ENCODE results near the gene KDELR3.

DNA sequence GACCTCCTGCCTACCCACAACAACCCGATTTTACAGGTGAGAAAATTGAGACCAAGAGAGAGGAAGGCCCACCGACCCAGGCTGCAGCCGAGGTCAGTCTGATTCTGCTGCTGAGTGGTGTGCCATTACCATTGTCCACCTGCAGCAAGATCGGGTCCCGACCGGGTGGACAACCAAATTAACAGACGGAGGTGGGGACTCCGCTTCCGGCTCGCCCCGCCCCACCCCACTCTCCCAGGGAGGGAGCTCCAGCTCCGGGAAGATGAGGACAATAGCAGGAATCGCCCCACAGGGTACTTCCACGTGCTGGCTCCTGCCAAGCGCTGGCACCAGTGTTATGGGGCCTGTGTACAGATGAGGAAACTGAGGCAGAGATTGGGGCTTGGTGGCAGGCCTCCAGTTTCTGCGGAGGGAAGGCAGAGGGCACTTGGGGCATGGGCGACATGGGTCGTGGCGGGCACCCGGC lies 425 bp upstream of the KDELR3 start:
- TF ChIP-seq, protein P1, sequence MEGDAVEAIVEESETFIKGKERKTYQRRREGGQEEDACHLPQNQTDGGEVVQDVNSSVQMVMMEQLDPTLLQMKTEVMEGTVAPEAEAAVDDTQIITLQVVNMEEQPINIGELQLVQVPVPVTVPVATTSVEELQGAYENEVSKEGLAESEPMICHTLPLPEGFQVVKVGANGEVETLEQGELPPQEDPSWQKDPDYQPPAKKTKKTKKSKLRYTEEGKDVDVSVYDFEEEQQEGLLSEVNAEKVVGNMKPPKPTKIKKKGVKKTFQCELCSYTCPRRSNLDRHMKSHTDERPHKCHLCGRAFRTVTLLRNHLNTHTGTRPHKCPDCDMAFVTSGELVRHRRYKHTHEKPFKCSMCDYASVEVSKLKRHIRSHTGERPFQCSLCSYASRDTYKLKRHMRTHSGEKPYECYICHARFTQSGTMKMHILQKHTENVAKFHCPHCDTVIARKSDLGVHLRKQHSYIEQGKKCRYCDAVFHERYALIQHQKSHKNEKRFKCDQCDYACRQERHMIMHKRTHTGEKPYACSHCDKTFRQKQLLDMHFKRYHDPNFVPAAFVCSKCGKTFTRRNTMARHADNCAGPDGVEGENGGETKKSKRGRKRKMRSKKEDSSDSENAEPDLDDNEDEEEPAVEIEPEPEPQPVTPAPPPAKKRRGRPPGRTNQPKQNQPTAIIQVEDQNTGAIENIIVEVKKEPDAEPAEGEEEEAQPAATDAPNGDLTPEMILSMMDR (optimal IDR thresholded peaks at IDR 0.05 in 1 of 3, IDR thresholded peaks at IDR 0.05 in 1 of 3, conservative IDR thresholded peaks at IDR 0.05 in 1 of 3; ENCODE audit: extremely low read depth in 1 of 3, insufficient read depth in 2 of 3, low read length in 3 of 3), result no peak
- no peak for TF ChIP-seq EZH2 (IDR thresholded peaks at IDR 0.05; ENCODE audit: low read length)

Data from keratinocyte (primary cell).